ENCODE data around the gene HPSE2. TPM values are rescaled to one million over a fixed set of nuclear protein-coding genes. Genes with fewer than 3 reads are reported as not detected.

HPSE2 gene
- total RNA-seq, 2 experiments from 2014 or later = not detected

DNA sequence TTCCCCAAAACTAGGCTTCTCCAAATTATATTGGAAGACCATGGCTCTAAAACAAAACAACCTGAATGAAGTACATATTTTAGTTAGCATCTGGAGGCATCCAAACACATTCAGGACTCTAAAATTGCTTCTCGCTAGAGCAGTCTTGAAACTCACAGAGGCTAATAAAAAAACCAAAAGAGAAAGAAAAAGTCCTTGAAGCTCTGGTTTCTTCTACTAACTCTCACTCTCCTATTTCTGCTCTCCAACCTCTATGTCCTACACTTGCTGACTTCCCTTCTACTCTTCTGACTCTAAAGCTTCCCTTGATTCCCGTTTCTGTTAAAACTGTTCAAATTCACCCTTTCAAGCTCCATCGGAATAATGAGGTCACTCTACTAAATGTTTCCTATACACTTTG is 418.3 kb downstream of the HPSE2 start:
- H3K36me3 Mint-ChIP-seq (ENCODE audit: low read depth) = no peaks in the 10 kb centered on the region
- no peaks in the 10 kb centered on the region for H3K27me3 ChIP-seq (ENCODE audit: control insufficient read depth in 1 of 2, insufficient read depth in 2 of 2, low read length in 2 of 2)
- no peaks in the 10 kb centered on the region for H3K4me1 Mint-ChIP-seq (ENCODE audit: low read depth)
- intact Hi-C loops (cut with DNase I, micrococcal nuclease) = no loop called here
- no peaks in the 10 kb centered on the region for H3K9me3 ChIP-seq (ENCODE audit: control insufficient read depth in 1 of 2, insufficient read depth in 1 of 2, low read length in 2 of 2)
- H3K27ac ChIP-seq (ENCODE audit: low read depth in 1 of 2, low read length in 2 of 2) = no peak overlapping the region
- H3K4me3 ChIP-seq (ENCODE audit: low read length) = no peak overlapping the region
- H3K4me3 Mint-ChIP-seq = no peak overlapping the region
- peaks cover 2% of the 10 kb centered on the region for H3K9me3 Mint-ChIP-seq
- no peak overlapping the region for H3K27ac Mint-ChIP-seq
- ATAC-seq (ENCODE audit: poor library complexity) (no peak), DNase-seq (no peak)
- TF ChIP-seq, protein P1, sequence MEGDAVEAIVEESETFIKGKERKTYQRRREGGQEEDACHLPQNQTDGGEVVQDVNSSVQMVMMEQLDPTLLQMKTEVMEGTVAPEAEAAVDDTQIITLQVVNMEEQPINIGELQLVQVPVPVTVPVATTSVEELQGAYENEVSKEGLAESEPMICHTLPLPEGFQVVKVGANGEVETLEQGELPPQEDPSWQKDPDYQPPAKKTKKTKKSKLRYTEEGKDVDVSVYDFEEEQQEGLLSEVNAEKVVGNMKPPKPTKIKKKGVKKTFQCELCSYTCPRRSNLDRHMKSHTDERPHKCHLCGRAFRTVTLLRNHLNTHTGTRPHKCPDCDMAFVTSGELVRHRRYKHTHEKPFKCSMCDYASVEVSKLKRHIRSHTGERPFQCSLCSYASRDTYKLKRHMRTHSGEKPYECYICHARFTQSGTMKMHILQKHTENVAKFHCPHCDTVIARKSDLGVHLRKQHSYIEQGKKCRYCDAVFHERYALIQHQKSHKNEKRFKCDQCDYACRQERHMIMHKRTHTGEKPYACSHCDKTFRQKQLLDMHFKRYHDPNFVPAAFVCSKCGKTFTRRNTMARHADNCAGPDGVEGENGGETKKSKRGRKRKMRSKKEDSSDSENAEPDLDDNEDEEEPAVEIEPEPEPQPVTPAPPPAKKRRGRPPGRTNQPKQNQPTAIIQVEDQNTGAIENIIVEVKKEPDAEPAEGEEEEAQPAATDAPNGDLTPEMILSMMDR (IDR thresholded peaks at IDR 0.05) = no peak
- no peaks in the 10 kb centered on the region for H3K4me1 ChIP-seq (ENCODE audit: insufficient read depth, low read length)
- ChIA-PET CTCF (no interaction called here), POLR2A (no interaction called here)
- H3K27me3 Mint-ChIP-seq = no peaks in the 10 kb centered on the region
- no peaks in the 10 kb centered on the region for H3K36me3 ChIP-seq (ENCODE audit: insufficient read depth, low read length)

DNA sequence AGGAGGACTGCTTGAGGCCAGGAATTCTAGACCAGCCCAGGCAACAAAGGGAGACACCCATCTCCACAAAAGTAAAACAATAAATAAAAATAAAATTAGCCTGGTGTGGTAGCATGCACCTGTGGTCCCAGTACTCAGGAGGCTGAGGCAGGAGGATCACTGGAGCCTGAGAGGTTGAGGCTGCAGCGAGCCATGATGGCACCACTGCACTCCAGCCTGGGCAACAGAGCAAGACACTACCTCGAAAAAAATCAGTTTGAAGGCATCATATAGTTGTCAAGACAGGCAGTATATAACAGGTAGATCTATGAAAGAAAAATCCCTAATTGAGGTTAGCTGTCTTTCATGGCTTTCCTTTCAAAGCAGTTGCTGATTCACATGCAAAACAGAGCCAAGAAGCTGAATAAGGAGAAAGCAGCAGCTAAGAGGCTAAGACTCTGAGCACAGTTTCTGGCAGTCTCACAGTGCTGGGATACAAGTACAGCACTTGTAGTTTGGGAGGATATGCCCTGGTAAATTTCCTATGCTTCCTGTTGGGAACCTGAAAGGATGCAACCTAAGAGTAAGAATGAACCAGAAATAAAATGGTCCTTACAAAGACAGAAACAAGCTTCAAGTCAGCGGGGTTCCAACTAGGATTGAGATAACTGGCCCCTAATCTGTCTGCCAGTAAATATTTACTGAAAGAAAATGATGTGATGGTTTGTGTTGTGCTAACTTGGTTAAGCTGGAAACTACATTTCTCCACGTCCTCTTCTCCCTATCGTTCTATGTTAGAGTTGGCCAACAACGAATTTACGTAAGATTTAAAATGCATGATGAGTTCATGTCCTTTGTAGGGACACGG is 420.4 kb downstream of the HPSE2 start:
- Mint-ChIP-seq H3K4me1 (ENCODE audit: low read depth) (no peaks in the 10 kb centered on the region), H3K9me3 (peaks cover 2% of the 10 kb centered on the region), H3K36me3 (ENCODE audit: low read depth) (no peaks in the 10 kb centered on the region), H3K4me3 (no peak overlapping the region), H3K27me3 (no peaks in the 10 kb centered on the region), H3K27ac (no peak overlapping the region)
- H3K27me3 ChIP-seq (ENCODE audit: control insufficient read depth in 1 of 2, insufficient read depth in 2 of 2, low read length in 2 of 2) = no peaks in the 10 kb centered on the region
- CTCF ChIA-PET = no interaction called here
- ATAC-seq (ENCODE audit: poor library complexity) = no peak
- no peak overlapping the region for H3K27ac ChIP-seq (ENCODE audit: low read depth in 1 of 2, low read length in 2 of 2)
- TF ChIP-seq, protein P1 (IDR thresholded peaks at IDR 0.05) = no peak
- H3K4me3 ChIP-seq (ENCODE audit: low read length) = no peak overlapping the region
- intact Hi-C loops (cut with DNase I, micrococcal nuclease) = no loop called here
- H3K9me3 ChIP-seq (ENCODE audit: control insufficient read depth in 1 of 2, insufficient read depth in 1 of 2, low read length in 2 of 2) = no peaks in the 10 kb centered on the region
- POLR2A ChIA-PET = no interaction called here
- H3K36me3 ChIP-seq (ENCODE audit: insufficient read depth, low read length) = no peaks in the 10 kb centered on the region
- H3K4me1 ChIP-seq (ENCODE audit: insufficient read depth, low read length) = no peaks in the 10 kb centered on the region
- no peak for DNase-seq

DNA sequence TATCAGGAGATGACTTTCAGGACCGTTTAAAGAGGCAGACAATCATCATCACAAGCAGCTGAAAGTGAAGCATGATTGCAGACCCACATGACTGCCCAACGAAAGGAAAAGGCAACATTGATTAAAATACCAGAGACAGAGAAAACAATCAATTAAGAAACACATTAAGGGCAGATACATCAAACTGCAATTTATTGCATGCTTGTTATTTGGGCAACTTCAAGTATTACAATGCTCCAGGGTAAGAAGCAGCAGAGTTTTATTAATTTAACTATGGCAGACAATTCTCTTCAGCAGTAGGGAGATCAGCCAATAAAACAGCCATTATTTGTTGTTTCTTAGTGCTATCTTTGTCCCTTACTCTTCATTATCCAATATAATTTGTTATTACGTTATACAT is 421.2 kb downstream of the HPSE2 start:
- Mint-ChIP-seq H3K4me1 (ENCODE audit: low read depth) (no peaks in the 10 kb centered on the region), H3K4me3 (no peak overlapping the region), H3K27me3 (no peaks in the 10 kb centered on the region), H3K27ac (no peak overlapping the region), H3K36me3 (ENCODE audit: low read depth) (no peaks in the 10 kb centered on the region), H3K9me3 (peaks cover 2% of the 10 kb centered on the region)
- H3K9me3 ChIP-seq (ENCODE audit: control insufficient read depth in 1 of 2, insufficient read depth in 1 of 2, low read length in 2 of 2) = no peaks in the 10 kb centered on the region
- POLR2A ChIA-PET = no interaction called here
- H3K36me3 ChIP-seq (ENCODE audit: insufficient read depth, low read length) = no peaks in the 10 kb centered on the region
- no peak overlapping the region for H3K4me3 ChIP-seq (ENCODE audit: low read length)
- no peak overlapping the region for H3K27ac ChIP-seq (ENCODE audit: low read depth in 1 of 2, low read length in 2 of 2)
- no peaks in the 10 kb centered on the region for H3K4me1 ChIP-seq (ENCODE audit: insufficient read depth, low read length)
- no peak for DNase-seq
- TF ChIP-seq, protein P1 (IDR thresholded peaks at IDR 0.05) = no peak
- no peaks in the 10 kb centered on the region for H3K27me3 ChIP-seq (ENCODE audit: control insufficient read depth in 1 of 2, insufficient read depth in 2 of 2, low read length in 2 of 2)
- CTCF ChIA-PET = no interaction called here
- intact Hi-C loops (cut with DNase I, micrococcal nuclease) = no loop called here
- no peak for ATAC-seq (ENCODE audit: poor library complexity)

All from CD4-positive, alpha-beta T cell (primary cell).